H1 (cell line): ENCODE measurements around the gene SNAPC1. TPM values are rescaled to one million over a fixed set of nuclear protein-coding genes. Genes with fewer than 3 reads are reported as not detected.

Source experiments
- CTCF ChIA-PET: fragments of 300-600 bp; sonication (Branson Sonifier 250); formaldehyde crosslinking; loops from one replicate; lab custom pipeline; 2021; ENCODE audit not compliant: partially characterized antibody; lab: Charles Lee
- POLR2A ChIA-PET: fragments of 300-600 bp; sonication (Branson Sonifier 250); formaldehyde crosslinking; loops from one replicate; lab custom pipeline; 2021; ENCODE audit warnings: inconsistent platforms; ENCODE audit not compliant: partially characterized antibody; lab: Charles Lee
- DNase-seq, 2 experiments: peaks; one replicate each; pipeline versions ENCODE4 v3.0.0 to v3.0.0-alpha.2; 2010 to 2022; ENCODE audit warnings: low spot score in 2 of 2, low read depth in 1 of 2, mixed read lengths in 1 of 2
- FAIRE-seq: peaks from 2 replicates; lab custom pipeline; 2011; peaks lifted over from hg19 to GRCh38; lab: Jason Lieb, UNC
- H2AFZ ChIP-seq: 2 replicates; pipeline ENCODE4 v1.8.1; 2012; ENCODE audit warnings: low read length, inconsistent platforms
- H2AK5ac ChIP-seq: 2 replicates; pipeline ENCODE4 v1.6.1; 2013; ENCODE audit warnings: low read depth, low read length
- H2BK120ac ChIP-seq: replicated peaks from 2 replicates; pipeline ENCODE3; 2013; ENCODE audit warnings: low read depth, low read length, inconsistent platforms
- H2BK12ac ChIP-seq: 2 replicates; pipeline ENCODE4 v1.6.1; 2013; ENCODE audit warnings: low read depth, low read length
- H2BK15ac ChIP-seq: 2 replicates; pipeline ENCODE4 v1.6.1; 2013; ENCODE audit warnings: low read length
- H2BK20ac ChIP-seq: 2 replicates; pipeline ENCODE4 v1.6.1; 2013; ENCODE audit warnings: low read length
- H2BK5ac ChIP-seq: 2 replicates; pipeline ENCODE4 v1.6.1; 2013; ENCODE audit warnings: low read depth, low read length
- H3K14ac ChIP-seq: 2 replicates; pipeline ENCODE4 v1.6.1; 2013; ENCODE audit warnings: inconsistent platforms; ENCODE audit not compliant: insufficient read length
- H3K18ac ChIP-seq: 2 replicates; pipeline ENCODE4 v1.6.1; 2013; ENCODE audit warnings: low read length; ENCODE audit errors: extremely low read depth
- H3K23ac ChIP-seq: 2 replicates; pipeline ENCODE4 v1.6.1; 2013; ENCODE audit warnings: inconsistent platforms; ENCODE audit not compliant: insufficient read length
- H3K23me2 ChIP-seq: 2 replicates; pipeline ENCODE4 v1.6.1; 2013; ENCODE audit warnings: low read depth, low read length
- H3K27ac ChIP-seq: 2 replicates; pipeline ENCODE4 v1.6.1; 2011; ENCODE audit warnings: low read depth, low read length, inconsistent platforms
- H3K27me3 ChIP-seq, 4 experiments: replicated peaks in 1 of 4; 1 replicate in 1 of 4; 2 replicates in 3 of 4; pipeline versions ENCODE4 v1.6.1 to v1.8.1; 2011 to 2013; ENCODE audit warnings: low read length in 3 of 4, mild to moderate bottlenecking in 3 of 4, inconsistent platforms in 2 of 4, mixed read lengths in 2 of 4, moderate library complexity in 1 of 4; ENCODE audit not compliant: control insufficient read depth in 3 of 4, insufficient read depth in 3 of 4; ENCODE audit errors: extremely low read depth in 1 of 4
- H3K36me3 ChIP-seq, 4 experiments: 2 replicates each; pipeline versions ENCODE4 v1.6.1 to v1.8.1; 2011 to 2013; ENCODE audit warnings: mild to moderate bottlenecking in 4 of 4, low read length in 3 of 4, moderate library complexity in 2 of 4, control low read depth in 1 of 4, inconsistent platforms in 1 of 4; ENCODE audit not compliant: insufficient read depth in 4 of 4, control insufficient read depth in 2 of 4
- H3K4ac ChIP-seq: replicated peaks from 2 replicates; pipeline ENCODE3; 2013; ENCODE audit warnings: low read length, low read depth, mixed read lengths, inconsistent platforms; ENCODE audit not compliant: insufficient read length
- H3K4me1 ChIP-seq, 4 experiments: replicated peaks in 1 of 4; 1 replicate in 1 of 4; 2 replicates in 3 of 4; pipeline versions ENCODE4 v1.6.1 to v1.8.1; 2011 to 2013; ENCODE audit warnings: low read length in 3 of 4, inconsistent platforms in 2 of 4, mixed read lengths in 1 of 4; ENCODE audit not compliant: insufficient read depth in 4 of 4, control insufficient read depth in 3 of 4
- H3K4me2 ChIP-seq, 2 experiments: 2 replicates each; pipeline versions ENCODE4 v1.6.1 to v1.8.1; 2011 to 2013; ENCODE audit warnings: low read depth in 2 of 2, low read length in 2 of 2, control low read depth in 1 of 2, inconsistent platforms in 1 of 2, mild to moderate bottlenecking in 1 of 2; ENCODE audit not compliant: insufficient read depth in 1 of 2
- H3K4me3 ChIP-seq, 4 experiments: fragments of 200-600, 300-600 bp in 1 of 4; sonication (generic), shearing (Covaris generic), sonication (Bioruptor Twin) in 1 of 4; 2 replicates each; pipeline versions ENCODE4 v1.5.1 to v1.8.1; 2011 to 2016; ENCODE audit warnings: low read length in 4 of 4, low read depth in 3 of 4, control low read depth in 2 of 4, inconsistent platforms in 2 of 4, mild to moderate bottlenecking in 2 of 4, mixed read lengths in 1 of 4, moderate library complexity in 1 of 4; ENCODE audit not compliant: insufficient read depth in 2 of 4; ENCODE audit errors: extremely low read depth in 1 of 4
- H3K56ac ChIP-seq: replicated peaks from 2 replicates; pipeline ENCODE3; 2013; ENCODE audit warnings: low read depth, mild to moderate bottlenecking, mixed read lengths, low read length, inconsistent platforms; ENCODE audit not compliant: insufficient read length
- H3K79me1 ChIP-seq: 2 replicates; pipeline ENCODE4 v1.6.1; 2013; ENCODE audit warnings: low read depth, low read length, control low read depth
- H3K79me2 ChIP-seq, 2 experiments: 2 replicates each; pipeline versions ENCODE4 v1.6.1 to v1.8.1; 2012 to 2013; ENCODE audit warnings: low read length in 2 of 2, mild to moderate bottlenecking in 2 of 2, inconsistent platforms in 1 of 2; ENCODE audit not compliant: insufficient read depth in 2 of 2, control insufficient read depth in 1 of 2
- H3K9ac ChIP-seq, 4 experiments: replicated peaks in 1 of 4; 1 replicate in 1 of 4; 2 replicates in 3 of 4; pipeline versions ENCODE4 v1.6.1 to v1.8.1; 2011 to 2013; ENCODE audit warnings: low read depth in 3 of 4, low read length in 3 of 4, control low read depth in 2 of 4, mild to moderate bottlenecking in 2 of 4, moderate library complexity in 2 of 4, inconsistent platforms in 1 of 4; ENCODE audit errors: extremely low read depth in 1 of 4
- H3K9me3 ChIP-seq, 2 experiments: 2 replicates each; pipeline versions ENCODE4 v1.6.1 to v1.8.1; 2012 to 2013; ENCODE audit warnings: mild to moderate bottlenecking in 2 of 2, moderate library complexity in 2 of 2, control low read depth in 1 of 2, inconsistent platforms in 1 of 2, low read depth in 1 of 2, low read length in 1 of 2, mixed read lengths in 1 of 2; ENCODE audit not compliant: insufficient read depth in 2 of 2
- H4K20me1 ChIP-seq, 2 experiments: replicated peaks in 1 of 2; 2 replicates each; pipeline versions ENCODE3 to v1.8.1; 2011 to 2013; ENCODE audit warnings: inconsistent platforms in 2 of 2, low read length in 2 of 2, mild to moderate bottlenecking in 1 of 2; ENCODE audit not compliant: insufficient read depth in 2 of 2, control insufficient read depth in 1 of 2
- H4K5ac ChIP-seq: 2 replicates; pipeline ENCODE4 v1.6.1; 2013; ENCODE audit warnings: low read length, low read depth, mixed read lengths, inconsistent platforms; ENCODE audit not compliant: insufficient read length
- H4K8ac ChIP-seq: 2 replicates; pipeline ENCODE4 v1.8.0; 2013; ENCODE audit warnings: mild to moderate bottlenecking, moderate library complexity, low read length, inconsistent platforms; ENCODE audit not compliant: insufficient read depth; ENCODE audit errors: extremely low read depth
- H4K91ac ChIP-seq: replicated peaks from 2 replicates; pipeline ENCODE3; 2013; ENCODE audit warnings: low read length, mixed read lengths, inconsistent platforms; ENCODE audit not compliant: insufficient read length
- ATF3 ChIP-seq: IDR thresholded peaks from 2 replicates; pipeline ENCODE4 v1.6.1; 2011; ENCODE audit warnings: low read depth, mild to moderate bottlenecking, low read length; ENCODE audit not compliant: insufficient read depth
- BRCA1 ChIP-seq: IDR thresholded peaks from 2 replicates; pipeline ENCODE4 v1.6.1; 2012; ENCODE audit warnings: low read depth, low read length, improper control_type of control experiment
- CBX5 ChIP-seq: fragments of 300-800, 300-1000 bp; sonication (generic); IDR thresholded peaks from 2 replicates; pipeline ENCODE4 v1.7.1; 2016; ENCODE audit warnings: antibody characterized with exemption, low read length, low read depth
- CTBP2 ChIP-seq: IDR thresholded peaks from 2 replicates; pipeline ENCODE4 v1.7.0; 2011; ENCODE audit warnings: borderline replicate concordance, mild to moderate bottlenecking, moderate library complexity, mixed read lengths, low read length; ENCODE audit not compliant: insufficient read depth, insufficient read length
- E2F6 ChIP-seq: IDR thresholded peaks from 2 replicates; pipeline ENCODE4 v1.6.1; 2012; ENCODE audit warnings: inconsistent platforms
- KDM1A ChIP-seq: fragments of 200-600, 300-600 bp; sonication (generic); IDR thresholded peaks from 2 replicates; pipeline ENCODE4 v1.7.1; 2016; ENCODE audit warnings: mild to moderate bottlenecking, low read length, borderline replicate concordance
- MAX ChIP-seq: IDR thresholded peaks from 2 replicates; pipeline ENCODE4 v1.6.1; 2012; ENCODE audit warnings: inconsistent platforms
- PHF8 ChIP-seq: fragments of 200-600 bp; sonication (generic); conservative IDR thresholded peaks from 2 replicates; pipeline ENCODE4 v1.7.1; 2012; ENCODE audit warnings: low read depth, mild to moderate bottlenecking, inconsistent platforms, low read length, moderate library complexity
- RNF2 ChIP-seq: fragments of 200-900, 300-1000 bp; sonication (generic); IDR thresholded peaks from 2 replicates; pipeline ENCODE4 v1.7.1; 2016; ENCODE audit warnings: borderline replicate concordance, low read depth, mild to moderate bottlenecking, antibody characterized with exemption, low read length; ENCODE audit not compliant: poor library complexity, severe bottlenecking; ENCODE audit errors: missing control alignments
- RXRA ChIP-seq: IDR thresholded peaks from 2 replicates; pipeline ENCODE4 v1.6.1; 2011; ENCODE audit warnings: low read depth, mild to moderate bottlenecking, low read length, moderate library complexity; ENCODE audit not compliant: insufficient read depth
- TAF1 ChIP-seq: IDR thresholded peaks from 2 replicates; pipeline ENCODE4 v1.6.1; 2011; ENCODE audit warnings: mild to moderate bottlenecking, low read depth, low read length
- WGBS, 2 experiments: shearing (Covaris generic) in 1 of 2; methylation state at CpG; one replicate each; pipeline versions ENCODE4 v1.1.6 to v1.1.7; 2013 to 2015; ENCODE audit warnings: low lambda C conversion rate in 2 of 2, mixed read lengths in 2 of 2, inconsistent platforms in 1 of 2, low coverage in 1 of 2, missing lambda C conversion rate in 1 of 2; ENCODE audit not compliant: insufficient replicate concordance in 2 of 2, insufficient coverage in 1 of 2, insufficient read length in 1 of 2; ENCODE audit errors: extremely low coverage in 1 of 2, missing lambda C conversion rate in 1 of 2; 5-methylcytosine and 5-hydroxymethylcytosine counted together
- polyA plus RNA-seq, 7 experiments: library from polyadenylated mRNA; depleted of rRNA in 3 of 7; stranded (reverse) in 5 of 7; unstranded in 2 of 7; fragments of >200 nt in 5 of 7; fragments of 200-250 nt in 2 of 7; gene quantifications; 1 replicate in 5 of 7; 2 replicates in 1 of 7; 4 replicates in 1 of 7; pipeline versions ENCODE4 v1.2.1 to v1.2.3, GENCODE V29; 2011 to 2013; ENCODE audit warnings: missing spikeins in 2 of 7, mixed read lengths in 2 of 7
- total RNA-seq: library from RNA; stranded (reverse); fragmentation: NEBNext Ultra II Directional; extraction: Animal tissue kit (Norgen Biotek cat#: 25700); gene quantifications from 2 replicates; pipeline ENCODE4 v1.2.1, GENCODE V29; 2021

Gene SNAPC1
- total and polyA plus RNA-seq, 2 of the 8 experiments (the other 6 are each of a cell fraction or from before 2014, with no cell fraction given), result 5.8 to 11.1 TPM

GRCh38 chr14:61811882-61812346 is 49.7 kb downstream of the SNAPC1 start:
- Histone ChIP-seq H3K14ac (no peak overlapping the region), H4K8ac (no peak overlapping the region), H3K9ac (no peak overlapping the region), H2BK15ac (no peak overlapping the region), H2AK5ac (no peak overlapping the region), H3K4me3 (peak overlapping the region; percentile 52 to 73 (median 61)), H3K27me3 (peaks cover 4 to 33% (median 23%) of the 10 kb centered on the region in 4 experiments), H3K4ac (no peak overlapping the region), H3K18ac (no peak overlapping the region), H2BK20ac (no peak overlapping the region), H3K79me1 (no peaks in the 10 kb centered on the region), H3K9me3 (no peaks in the 10 kb centered on the region), H3K4me2 (peak overlapping the region; percentile 81 to 95), H2BK120ac (no peak overlapping the region), H3K56ac (no peak overlapping the region), H3K27ac (no peak overlapping the region), H4K5ac (no peak overlapping the region), H3K4me1 (peaks cover 0 to 6% (median 4%) of the 10 kb centered on the region in 4 experiments; a peak in 5 of 7 replicates), H3K79me2 (no peaks in the 10 kb centered on the region), H4K20me1 (no peaks in the 10 kb centered on the region), H2BK12ac (no peak overlapping the region), H3K23me2 (peaks cover 9% of the 10 kb centered on the region), H3K36me3 (no peaks in the 10 kb centered on the region), H2BK5ac (no peak overlapping the region), H3K23ac (no peak overlapping the region), H4K91ac (no peak overlapping the region), H2AFZ (peak overlapping the region; percentile 91)
- CTCF ChIA-PET, result interaction anchor here (0.6 to 1.0 kb wide), 3 partner anchors 13 to 59 kb away, joined by 3 to 4 read pairs (median 4); no protein-coding TSS in a partner anchor
- DNase-seq (no peak), FAIRE-seq (no peak)
- WGBS, 2 experiments, result 34% methylated on average over 15 of the region's 15 CpGs; no CpG with 5 or more reads in 1 of the 2 experiments
- POLR2A ChIA-PET, result no interaction called here
- TF ChIP-seq TAF1 (no peak), MAX (no peak), RNF2 (no peak), BRCA1 (no peak), CTBP2 (peak; percentile 22), KDM1A (peak; percentile 25; the same call in 1 of the 2 replicates), E2F6 (peak; percentile 53; the same call in 1 of the 2 replicates), ATF3 (no peak), CBX5 (no peak), PHF8 (0 out of 2 replicates have a peak, but pooled peaks have one; percentile 20), RXRA (no peak)
